Measurements from ENCODE around the gene HIGD1B. TPM values are rescaled to one million over a fixed set of nuclear protein-coding genes. Genes with fewer than 3 reads are reported as not detected.
A peak's percentile ranks its signal among the peaks of the same experiment; 100 is the strongest.

The HIGD1B gene
- total RNA-seq, 4 donors from 2014 or later, result not detected

DNA sequence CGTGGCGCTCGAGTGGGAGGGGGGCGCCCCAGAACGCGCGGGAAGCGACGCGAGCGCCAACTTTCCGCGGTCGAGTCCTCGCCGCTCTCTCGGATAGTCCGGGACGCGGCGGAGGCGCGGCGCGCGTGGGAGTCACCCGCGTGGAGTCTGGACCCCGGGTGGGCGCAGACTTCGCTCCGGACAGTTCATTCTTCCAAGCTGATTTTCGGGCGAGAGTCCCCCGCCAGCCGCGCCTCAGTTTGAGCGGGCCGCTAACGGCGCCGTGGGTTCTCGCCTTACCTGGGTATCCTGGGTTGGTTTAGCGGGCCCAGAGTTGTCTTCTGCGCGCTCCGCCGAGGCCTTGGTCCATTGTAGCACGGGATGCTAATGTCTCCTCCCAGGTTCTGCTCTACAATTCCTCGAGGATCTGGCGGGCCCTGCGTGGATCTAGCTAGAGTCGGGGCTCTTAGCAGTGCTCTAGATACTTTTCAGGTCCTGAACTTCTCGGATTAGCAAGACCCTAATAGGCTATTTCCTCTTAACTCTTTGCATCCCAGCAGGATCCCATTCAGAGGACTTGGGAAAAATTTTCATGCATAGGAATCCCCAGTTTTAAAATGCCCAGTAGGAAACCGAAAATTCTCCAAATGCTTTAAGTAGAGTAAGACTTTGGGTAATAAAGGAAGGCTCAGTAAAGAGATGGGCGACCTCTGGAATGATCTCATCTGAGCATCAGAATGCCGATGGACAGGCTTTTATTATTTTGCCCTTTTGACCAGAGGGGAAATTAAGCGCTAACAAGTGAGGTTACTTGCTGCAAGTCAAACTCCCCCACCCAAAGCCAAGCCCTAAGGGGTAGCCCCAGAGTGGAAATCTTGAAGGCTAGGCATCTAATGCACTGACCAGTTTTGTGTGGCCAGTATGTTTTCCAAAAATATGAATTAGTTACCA lies 17.1 kb upstream of the HIGD1B start:
- intact Hi-C loops (cut with DNase I), result no loop called here
- H3K27me3 ChIP-seq, result peaks cover 27% of the 10 kb centered on the region
- DNase-seq, result no peak
- no peaks in the 10 kb centered on the region for H3K9me3 ChIP-seq
- H3K27ac ChIP-seq, result peak overlapping the region in 1 of 3 donors; percentile 56
- peak overlapping the region in 1 of 3 donors; percentile 50 for H3K4me3 ChIP-seq (replicated peaks in 1 of 3)
- TF ChIP-seq POLR2A (IDR thresholded peaks at IDR 0.05), result no peak
- TF ChIP-seq, protein P1, sequence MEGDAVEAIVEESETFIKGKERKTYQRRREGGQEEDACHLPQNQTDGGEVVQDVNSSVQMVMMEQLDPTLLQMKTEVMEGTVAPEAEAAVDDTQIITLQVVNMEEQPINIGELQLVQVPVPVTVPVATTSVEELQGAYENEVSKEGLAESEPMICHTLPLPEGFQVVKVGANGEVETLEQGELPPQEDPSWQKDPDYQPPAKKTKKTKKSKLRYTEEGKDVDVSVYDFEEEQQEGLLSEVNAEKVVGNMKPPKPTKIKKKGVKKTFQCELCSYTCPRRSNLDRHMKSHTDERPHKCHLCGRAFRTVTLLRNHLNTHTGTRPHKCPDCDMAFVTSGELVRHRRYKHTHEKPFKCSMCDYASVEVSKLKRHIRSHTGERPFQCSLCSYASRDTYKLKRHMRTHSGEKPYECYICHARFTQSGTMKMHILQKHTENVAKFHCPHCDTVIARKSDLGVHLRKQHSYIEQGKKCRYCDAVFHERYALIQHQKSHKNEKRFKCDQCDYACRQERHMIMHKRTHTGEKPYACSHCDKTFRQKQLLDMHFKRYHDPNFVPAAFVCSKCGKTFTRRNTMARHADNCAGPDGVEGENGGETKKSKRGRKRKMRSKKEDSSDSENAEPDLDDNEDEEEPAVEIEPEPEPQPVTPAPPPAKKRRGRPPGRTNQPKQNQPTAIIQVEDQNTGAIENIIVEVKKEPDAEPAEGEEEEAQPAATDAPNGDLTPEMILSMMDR (IDR thresholded peaks at IDR 0.05), result no peak
- 21 to 22% methylated on average over 13 to 16 of the region's 58 CpGs for WGBS, 2 donors
- H3K4me1 ChIP-seq, result peaks cover 5 to 9% of the 10 kb centered on the region in 2 donors
- no peaks in the 10 kb centered on the region for H3K36me3 ChIP-seq

DNA sequence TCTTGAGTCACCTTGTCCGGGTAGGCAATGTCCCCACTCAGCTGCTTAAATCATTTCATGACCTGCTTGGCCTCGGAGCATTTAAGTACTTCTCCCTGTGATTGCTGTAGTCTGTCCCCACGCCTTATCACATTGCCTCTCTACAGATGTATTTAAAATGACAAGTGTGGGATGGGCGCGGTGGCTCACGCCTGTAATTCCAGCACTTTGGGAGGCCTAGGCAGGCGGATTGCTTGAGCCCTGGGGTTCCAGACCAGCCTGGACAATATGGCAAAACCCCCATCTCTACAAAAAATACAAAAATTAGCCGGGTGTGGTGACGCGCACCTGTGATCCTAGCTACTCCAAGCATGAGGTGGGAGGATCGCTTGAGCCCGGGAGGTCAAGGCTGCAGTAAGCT lies 16.3 kb upstream of the HIGD1B start:
- peaks cover 22% of the 10 kb centered on the region for H3K27me3 ChIP-seq
- TF ChIP-seq POLR2A (IDR thresholded peaks at IDR 0.05), result no peak
- TF ChIP-seq, protein P1 (IDR thresholded peaks at IDR 0.05), result no peak
- no peaks in the 10 kb centered on the region for H3K36me3 ChIP-seq
- peaks cover 5 to 9% of the 10 kb centered on the region in 2 donors for H3K4me1 ChIP-seq
- no peak overlapping the region for H3K27ac ChIP-seq
- no peak overlapping the region for H3K4me3 ChIP-seq (replicated peaks in 1 of 3)
- H3K9me3 ChIP-seq, result no peaks in the 10 kb centered on the region
- no peak for DNase-seq
- 88 to 92% methylated on average over 12 of the region's 12 CpGs for whole genome bisulfite sequencing, 2 donors
- intact Hi-C loops (cut with DNase I), result no loop called here

DNA sequence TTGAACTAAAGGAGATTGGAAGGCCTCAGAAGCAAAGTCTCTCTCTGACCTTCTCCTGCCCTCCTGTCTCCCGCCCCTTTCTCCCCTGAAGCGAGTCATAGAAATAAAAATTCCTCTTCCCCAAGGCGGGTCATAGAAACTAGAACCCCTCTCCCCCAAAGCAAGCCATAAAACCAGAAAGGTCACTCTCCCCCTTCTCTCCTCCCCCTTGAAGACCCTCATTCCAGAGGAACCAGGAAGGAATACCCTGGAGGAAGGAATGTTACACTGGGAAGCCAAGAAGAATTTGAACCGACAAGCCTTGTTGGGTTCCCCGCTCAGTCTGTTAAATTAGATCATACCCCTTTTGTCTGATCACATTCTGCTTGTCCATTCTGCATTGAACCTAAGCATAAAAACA lies 14.9 kb upstream of the HIGD1B start:
- intact Hi-C loops (cut with DNase I), result no loop called here

DNA sequence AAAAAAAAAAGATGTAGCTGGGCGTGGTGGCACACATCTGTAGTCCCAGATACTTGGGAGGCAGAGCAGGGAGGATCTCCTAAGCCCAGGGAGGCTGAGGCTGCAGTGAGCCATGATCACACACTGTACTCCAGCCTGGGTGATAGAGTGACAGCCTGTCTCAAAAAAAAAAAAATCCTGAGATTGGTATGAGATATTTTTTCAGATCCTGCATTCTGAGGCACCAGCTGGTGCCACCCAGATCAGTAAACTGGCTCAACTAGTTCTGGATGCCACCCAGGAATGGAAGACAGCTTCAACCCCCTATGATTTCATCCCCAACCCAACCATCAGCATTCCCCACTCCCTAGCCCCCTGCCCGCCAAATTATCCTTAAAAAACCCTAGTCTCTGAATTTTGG lies 10.5 kb upstream of the HIGD1B start:
- Histone ChIP-seq H3K27me3 (no peaks in the 10 kb centered on the region), H3K4me1 (peaks cover 0 to 5% of the 10 kb centered on the region in 2 donors), H3K36me3 (no peaks in the 10 kb centered on the region), H3K4me3 (replicated peaks in 1 of 3) (no peak overlapping the region), H3K9me3 (no peaks in the 10 kb centered on the region), H3K27ac (no peak overlapping the region)
- no peak for TF ChIP-seq POLR2A (IDR thresholded peaks at IDR 0.05)
- TF ChIP-seq, protein P1 (IDR thresholded peaks at IDR 0.05), result no peak
- WGBS, 2 donors, result 58 to 64% methylated on average over 2 of the region's 2 CpGs
- DNase-seq, result no peak
- intact Hi-C loops (cut with DNase I), result no loop called here

More for the DNA sequence above, 14.9 kb upstream of the HIGD1B start:
- Histone ChIP-seq H3K4me3 (replicated peaks in 1 of 3) (no peak overlapping the region), H3K36me3 (no peaks in the 10 kb centered on the region), H3K27ac (no peak overlapping the region), H3K27me3 (peaks cover 20% of the 10 kb centered on the region), H3K4me1 (peaks cover 5 to 14% of the 10 kb centered on the region in 2 donors), H3K9me3 (no peaks in the 10 kb centered on the region)
- TF ChIP-seq, protein P1 (IDR thresholded peaks at IDR 0.05), result no peak
- no peak for TF ChIP-seq POLR2A (IDR thresholded peaks at IDR 0.05)
- no peak for DNase-seq
- WGBS, 2 donors, result 87 to 89% methylated on average over 5 of the region's 5 CpGs

DNA sequence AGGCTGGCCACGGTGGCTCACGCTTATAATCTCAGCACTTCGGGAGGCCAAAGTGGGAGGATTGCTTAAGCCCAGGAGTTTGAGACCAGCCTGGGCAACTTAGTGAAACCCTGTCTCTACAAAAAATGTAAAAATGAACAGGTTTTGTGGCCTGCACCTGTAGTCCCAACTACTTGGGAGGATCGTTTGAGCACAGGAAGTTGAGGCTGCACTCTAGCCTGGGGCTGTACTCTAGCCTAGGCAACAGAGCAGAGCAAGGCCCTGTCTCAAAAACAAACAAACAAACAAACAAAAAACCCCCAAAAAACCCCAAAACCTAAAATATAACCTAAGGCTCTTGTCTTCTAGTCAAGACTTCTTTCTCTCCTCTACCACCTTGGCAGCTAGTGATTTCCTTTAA lies 7.4 kb upstream of the HIGD1B start:
- no peak overlapping the region for H3K4me3 ChIP-seq (replicated peaks in 1 of 3)
- no peak for DNase-seq
- H3K4me1 ChIP-seq, result peaks cover 0 to 5% of the 10 kb centered on the region in 2 donors
- H3K27ac ChIP-seq, result no peak overlapping the region
- no peaks in the 10 kb centered on the region for H3K36me3 ChIP-seq
- 80 to 82% methylated on average over 4 of the region's 4 CpGs for WGBS, 2 donors
- no peaks in the 10 kb centered on the region for H3K27me3 ChIP-seq
- intact Hi-C loops (cut with DNase I), result no loop called here
- TF ChIP-seq POLR2A (IDR thresholded peaks at IDR 0.05), result no peak
- TF ChIP-seq, protein P1 (IDR thresholded peaks at IDR 0.05), result no peak
- H3K9me3 ChIP-seq, result no peaks in the 10 kb centered on the region
